ENCODE measurements around the gene NUDT14. TPM values are rescaled to one million over a fixed set of nuclear protein-coding genes. Genes with fewer than 3 reads are reported as not detected.

The NUDT14 gene
- total RNA-seq, 1 donor from 2014 or later, result 16.4 TPM

DNA sequence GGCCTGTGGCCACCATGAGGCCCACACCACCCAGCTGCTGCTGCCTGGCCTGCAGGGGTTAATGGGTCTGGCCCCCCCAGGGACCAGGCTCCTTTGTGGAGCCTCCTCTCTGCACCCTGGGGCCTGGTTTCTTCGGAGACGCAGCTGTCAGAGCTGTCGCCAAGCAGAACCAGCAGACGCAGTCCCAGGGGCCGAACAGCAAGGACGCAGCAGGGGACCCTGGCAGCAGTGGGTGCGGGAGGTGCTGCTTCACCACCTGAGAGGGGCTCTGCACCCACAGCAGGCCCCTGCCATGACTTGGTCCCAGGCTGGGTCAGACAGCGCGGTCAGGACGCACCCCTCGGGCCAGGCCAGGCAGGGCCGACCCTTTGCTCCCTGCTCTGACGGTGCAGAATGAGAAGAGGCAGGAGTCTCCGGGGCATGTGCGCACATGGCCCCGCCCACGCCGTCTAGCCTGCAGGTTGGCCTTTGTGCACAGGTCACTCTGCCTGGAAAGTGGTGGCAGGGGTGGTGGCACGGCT, 43.0 kb downstream of the NUDT14 start:
- intact Hi-C loops (cut with micrococcal nuclease), result no loop called here

DNA sequence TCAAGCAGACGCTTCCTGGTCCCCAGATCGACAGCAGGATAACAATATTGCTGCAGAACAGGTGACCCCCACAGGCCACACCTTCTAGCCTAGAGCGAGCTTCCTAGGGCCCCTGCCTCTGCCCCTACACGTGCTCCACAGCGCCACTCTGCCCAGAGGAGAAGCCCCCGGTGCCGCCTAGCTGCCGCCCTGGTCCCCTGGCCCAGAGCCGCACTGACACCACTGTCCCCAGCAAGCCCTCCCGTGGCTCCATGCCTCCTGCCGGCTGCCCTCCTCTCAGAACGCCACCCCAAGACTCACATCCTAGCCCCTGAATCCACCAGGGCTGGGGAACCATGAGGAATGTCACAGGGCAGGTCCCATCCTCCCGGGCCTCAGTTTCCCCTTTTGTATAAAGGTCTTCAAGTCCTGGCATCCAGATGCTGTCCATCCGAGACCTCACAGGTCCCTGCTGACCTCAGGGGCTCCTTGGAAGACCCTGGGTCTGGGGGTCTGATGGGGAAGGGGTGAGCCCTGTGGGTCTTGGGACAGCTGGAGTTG, 43.6 kb downstream of the NUDT14 start:
- intact Hi-C loops (cut with micrococcal nuclease), result no loop called here

DNA sequence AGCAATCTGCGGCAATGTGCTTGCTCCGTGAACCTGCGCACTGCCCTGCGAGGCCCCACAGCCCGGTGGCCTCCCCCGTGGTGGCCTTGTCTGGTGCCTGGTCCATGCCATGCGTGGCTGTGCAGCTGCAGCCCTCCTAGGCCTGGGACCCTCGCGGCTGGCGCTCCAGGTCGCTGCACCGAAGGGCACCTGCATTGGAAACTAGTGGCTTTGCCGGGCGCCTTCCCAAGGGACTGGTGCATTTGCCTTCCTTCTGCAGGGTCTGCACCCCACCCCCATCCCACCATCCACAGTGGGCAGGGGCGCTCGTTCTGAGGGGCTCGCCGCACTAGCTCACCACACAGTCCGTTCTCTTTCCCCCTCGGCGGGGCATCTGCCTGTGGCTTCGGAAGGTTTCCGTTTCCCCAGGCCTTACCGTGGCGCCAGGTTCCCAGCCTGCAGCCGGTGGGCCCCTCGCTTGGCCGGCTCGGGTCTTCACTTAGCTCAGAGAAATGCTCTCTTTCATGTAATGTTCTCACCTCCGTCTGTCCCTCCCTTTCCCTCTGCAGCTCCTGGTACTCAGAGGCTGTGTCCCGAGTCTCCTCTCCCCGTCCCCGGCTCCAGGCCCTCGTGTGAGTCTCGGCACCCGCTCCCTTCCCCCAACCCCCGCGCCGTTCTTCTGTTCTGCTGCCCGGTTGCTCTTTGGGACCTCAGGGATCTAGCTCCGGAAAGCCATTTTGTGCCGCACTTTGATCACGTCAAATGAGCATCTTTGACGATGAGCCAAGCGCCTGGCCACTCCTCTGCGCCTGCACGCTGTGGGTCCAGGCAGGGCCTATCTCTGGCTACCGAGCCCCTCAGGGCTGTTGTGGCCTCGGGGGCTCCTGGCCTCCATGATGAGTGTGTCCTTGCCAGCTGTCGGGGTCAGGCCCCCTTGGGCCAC, 44.5 kb downstream of the NUDT14 start:
- intact Hi-C loops (cut with micrococcal nuclease), result no loop called here

DNA sequence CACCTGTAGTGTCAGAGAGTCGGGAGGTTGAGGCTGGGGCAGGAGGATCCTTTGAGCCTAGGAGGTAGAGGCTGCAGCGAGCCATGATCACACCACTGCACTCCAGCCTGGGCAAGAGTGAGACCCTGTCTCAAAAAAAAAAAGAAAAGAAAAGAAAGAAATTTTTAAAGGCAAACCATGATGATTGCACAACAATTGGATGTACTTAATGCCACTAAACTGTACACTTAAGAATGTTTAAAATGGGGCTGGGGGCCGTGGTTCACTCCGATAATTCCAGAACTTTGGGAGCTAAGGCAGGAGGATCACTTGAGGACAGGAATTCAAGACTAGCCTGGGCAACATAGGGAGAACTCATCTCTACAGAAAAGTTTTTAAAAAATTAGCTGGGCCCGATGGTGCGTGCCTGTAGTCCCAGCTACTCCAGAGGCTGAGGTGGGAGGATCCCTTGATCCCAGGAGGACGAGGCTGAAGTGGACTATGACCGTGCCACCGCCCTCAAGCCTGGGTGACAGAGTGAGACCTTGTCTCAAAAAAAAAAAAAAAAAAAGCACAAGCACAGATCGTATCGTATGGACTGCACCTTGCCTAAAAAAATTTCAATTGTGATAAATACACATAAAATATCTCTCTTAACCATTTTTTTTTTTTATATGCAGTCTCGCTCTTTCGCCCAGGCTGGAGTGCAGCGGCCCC, 45.3 kb downstream of the NUDT14 start:
- intact Hi-C loops (cut with micrococcal nuclease), result no loop called here

DNA sequence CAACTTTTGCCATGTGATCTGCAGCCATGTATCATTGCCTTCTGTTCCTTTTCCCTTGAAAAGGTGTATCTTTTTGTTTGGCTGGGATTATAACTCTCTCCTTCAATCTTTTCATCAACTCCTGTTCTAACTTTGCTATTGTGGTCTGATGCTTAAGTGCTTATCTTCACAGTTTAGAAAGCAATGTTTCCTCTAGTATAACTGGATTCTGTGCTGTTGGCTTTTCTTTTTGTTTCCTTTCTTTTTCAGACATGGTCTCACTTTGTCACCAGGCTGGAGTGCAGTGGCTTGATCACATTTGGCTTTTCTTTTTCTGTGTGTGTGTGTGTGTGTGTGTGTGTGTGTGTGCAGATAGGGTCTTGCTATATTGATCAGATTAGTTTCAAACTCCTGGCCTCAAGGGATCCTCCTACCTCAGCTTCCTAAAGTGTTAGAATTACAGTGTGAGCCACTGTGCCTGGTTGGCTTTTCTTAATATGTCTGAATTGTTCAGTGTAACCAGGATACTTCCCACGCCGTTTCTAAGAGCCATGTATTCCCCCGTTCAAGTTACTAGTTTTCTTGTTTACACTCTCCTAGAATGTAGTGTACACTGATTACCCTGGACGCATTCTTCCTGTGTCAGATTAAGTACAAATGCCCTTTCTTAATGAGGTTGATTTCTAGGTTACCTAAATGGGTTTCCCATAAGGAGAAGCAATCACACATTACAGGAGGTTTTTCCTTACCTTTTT, 48.0 kb downstream of the NUDT14 start:
- intact Hi-C loops (cut with micrococcal nuclease), result no loop called here

DNA sequence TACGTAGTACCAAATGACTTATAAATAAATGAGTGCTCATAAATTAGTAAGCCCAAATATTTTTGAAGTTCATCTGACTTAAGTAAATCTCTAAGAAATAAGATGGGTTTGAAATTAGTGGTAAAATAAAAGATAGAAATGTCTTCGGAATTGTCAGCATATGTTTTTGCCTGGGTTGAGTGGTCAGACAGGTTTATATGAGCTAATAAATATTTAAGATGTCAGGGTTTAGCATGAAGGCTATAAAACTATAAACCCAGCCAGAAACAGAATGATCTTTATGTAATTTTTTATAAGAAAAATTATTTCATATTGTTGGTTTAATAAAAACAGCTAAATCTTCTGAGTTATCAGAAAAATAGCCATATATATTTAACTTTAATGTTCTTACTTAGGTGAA, 49.9 kb downstream of the NUDT14 start:
- intact Hi-C loops (cut with micrococcal nuclease), result no loop called here

DNA sequence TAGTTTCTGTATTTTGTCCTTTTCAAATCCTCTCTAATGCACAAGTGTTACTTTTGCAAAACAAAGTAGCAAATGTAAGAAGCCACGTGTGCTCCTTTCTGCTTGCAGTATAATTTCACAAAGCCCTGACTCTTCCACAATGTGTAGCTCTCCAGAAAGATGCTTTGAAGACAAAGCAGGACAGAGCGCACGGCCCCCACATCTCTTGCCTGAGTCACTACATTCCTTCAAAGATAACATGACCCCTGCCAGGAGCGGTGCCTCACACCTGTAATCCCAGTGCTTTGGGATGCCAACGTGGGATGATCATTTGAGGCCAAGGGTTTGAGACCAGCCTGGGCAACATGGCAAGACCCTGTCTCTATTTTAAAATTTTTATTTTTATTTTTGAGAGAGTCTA, 53.1 kb downstream of the NUDT14 start:
- intact Hi-C loops (cut with micrococcal nuclease), result no loop called here

DNA sequence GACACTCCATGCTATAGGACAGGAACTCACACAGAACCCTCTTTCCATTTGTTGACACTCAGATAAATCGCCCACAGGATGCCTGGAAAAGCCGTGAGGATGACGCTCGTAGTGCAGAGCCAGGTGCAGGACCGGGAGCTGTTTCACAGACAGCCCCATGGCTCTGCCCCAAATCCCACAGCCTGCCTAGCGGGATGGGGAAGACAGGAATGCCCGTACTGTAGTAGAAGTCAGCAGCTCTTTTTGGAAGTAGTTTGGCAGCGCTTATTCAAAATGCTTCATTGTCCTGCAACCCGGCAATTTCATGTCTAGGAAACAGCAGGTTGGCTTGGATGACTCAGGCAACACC, 54.2 kb downstream of the NUDT14 start:
- intact Hi-C loops (cut with micrococcal nuclease), result no loop called here

DNA sequence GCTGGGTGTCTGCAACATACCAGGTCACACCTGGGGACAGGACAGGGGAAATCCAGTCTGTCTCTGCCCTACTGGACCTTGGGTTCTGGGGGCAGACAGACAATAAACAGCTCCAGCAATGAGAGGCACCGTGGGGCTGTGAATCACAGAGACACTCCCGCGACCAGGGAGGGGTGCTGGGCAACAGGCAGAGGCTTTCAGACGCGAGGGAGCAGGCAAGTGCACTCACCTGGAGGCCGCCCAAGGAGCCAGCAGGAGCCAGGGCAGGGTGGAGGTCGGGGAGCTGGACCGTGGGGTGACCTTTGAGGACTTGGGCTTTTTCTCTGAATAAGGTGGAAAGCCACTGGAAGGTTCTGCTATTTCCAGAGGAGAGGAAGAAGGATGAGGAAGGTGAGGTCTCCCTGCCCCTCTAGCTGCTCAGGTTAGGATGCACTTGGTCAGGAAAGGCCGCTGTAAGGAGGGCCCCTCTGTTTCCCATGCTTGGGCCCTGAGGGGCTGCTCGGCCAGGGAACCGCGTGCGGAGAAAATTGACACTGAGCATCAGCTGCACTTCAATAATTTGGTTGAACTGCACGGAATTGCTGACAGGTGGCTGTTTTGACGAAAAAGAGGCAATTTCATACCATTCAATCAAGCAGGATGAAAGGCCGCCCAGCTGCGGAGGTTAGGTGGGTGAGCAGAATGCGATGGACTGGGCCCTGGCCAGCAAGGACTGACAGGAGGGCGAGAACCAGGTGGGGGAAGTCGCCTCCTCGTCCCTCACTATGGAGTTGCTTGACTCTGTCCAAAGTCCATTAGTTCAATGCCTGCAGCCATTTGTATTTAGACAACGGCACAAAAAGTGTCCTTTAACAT, 54.8 kb downstream of the NUDT14 start:
- intact Hi-C loops (cut with micrococcal nuclease), result no loop called here

DNA sequence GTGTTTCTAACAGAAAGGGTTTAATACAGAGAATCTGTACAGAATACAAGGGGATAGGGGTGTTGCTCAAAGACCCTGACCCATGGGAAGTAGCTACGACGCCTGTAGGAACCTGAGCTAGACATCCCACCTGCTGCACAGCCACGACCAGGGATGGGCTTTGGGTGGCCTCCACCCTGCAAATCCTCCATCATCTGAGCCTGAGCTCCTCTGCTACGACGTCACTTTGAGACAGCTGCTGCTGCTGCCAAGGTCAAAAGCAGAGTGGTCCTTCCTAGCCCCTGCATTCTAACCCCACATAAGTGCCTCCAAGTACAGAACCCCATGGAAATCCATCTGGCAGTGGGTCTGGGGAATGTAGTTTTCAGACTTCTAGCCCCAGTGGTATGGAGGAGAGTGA, 56.3 kb downstream of the NUDT14 start:
- intact Hi-C loops (cut with micrococcal nuclease), result no loop called here

DNA sequence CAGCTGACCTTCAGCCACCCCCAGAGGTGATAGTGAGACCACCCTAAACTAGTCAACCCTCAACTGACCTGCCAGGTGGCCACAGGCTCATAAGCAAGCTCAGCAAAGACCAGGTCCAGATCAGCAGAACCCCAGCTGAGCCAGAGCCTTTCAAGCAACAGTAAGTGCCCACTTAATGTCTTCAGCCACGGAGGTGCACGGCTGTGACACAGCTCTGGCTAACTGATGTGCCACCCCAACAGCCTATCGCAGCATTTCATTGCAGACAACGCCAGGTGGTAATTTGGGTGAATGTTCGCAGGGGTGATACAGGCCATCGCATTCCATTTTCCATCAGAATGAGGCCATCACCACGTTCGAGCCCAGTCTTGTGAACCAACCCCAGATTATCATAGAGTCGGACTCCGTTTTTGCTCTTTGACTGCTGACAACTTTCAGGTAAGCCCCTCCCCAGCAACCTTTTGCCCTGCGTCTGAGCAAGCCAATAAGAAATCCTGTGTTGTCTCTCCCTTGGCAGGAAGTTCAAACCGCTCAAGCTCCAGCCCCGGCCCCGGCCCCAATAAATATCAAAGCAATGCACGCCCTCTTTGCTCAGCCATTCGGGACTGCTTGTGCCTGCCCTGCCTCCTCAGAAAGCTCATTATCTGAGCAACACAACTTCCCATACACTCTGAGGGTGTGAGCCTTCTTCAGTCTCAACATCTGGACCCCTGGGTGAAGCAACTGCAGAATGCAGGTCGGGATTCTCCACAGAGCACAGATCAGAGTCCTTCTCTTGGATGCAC, 56.9 kb downstream of the NUDT14 start:
- intact Hi-C loops (cut with micrococcal nuclease), result no loop called here

DNA sequence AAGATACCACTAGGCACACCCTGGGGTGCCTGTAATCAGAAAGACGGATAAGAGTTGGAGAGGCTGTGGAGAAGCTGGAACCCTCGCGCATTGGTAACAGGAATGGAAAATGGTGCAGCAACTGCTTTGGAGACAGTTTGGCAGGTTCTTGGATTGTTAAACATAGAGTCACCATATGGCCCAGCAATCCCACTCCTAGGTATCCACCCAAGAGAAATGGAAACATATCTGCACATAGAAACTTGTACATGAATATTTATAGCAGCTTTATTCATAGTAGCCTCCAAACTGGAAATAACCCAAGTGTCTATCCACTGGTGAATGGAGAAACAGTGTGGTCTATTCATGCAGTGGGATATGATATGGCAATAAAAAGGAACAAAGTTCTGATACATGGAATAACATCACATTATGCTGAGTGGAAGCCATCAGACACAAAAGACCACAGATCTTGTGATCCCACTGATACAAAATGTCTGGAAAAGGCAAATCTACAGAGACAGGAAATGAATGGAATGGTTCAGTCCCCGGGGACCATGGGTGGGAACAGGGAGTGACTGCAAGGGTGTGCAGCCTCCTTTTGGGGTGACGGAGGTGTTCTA, 57.9 kb downstream of the NUDT14 start:
- intact Hi-C loops (cut with micrococcal nuclease), result no loop called here

Other genes starting within 250 kb of the NUDT14 start
- 0.05 TPM in 1 of 2 replicates, not detected in the other for gene AHNAK2, start 202.9 kb downstream of the NUDT14 start, total RNA-seq
- gene CLBA1, start 195.5 kb downstream of the NUDT14 start, total RNA-seq, result 1.2 and 1.3 TPM in 2 replicates
- gene CDCA4, start 160.2 kb downstream of the NUDT14 start, total RNA-seq, result 52.6 and 52.7 TPM in 2 replicates
- 31.8 and 33.0 TPM in 2 replicates for gene GPR132, start 115.9 kb downstream of the NUDT14 start, total RNA-seq
- 2.5 and 3.3 TPM in 2 replicates for gene JAG2, start 12.5 kb downstream of the NUDT14 start, total RNA-seq
- gene BTBD6, start 67.2 kb upstream of the NUDT14 start, total RNA-seq, result 41.8 and 42.2 TPM in 2 replicates
- 40.6 and 41.7 TPM in 2 replicates for gene BRF1, start 119.7 kb upstream of the NUDT14 start, total RNA-seq
- 32.2 and 34.6 TPM in 2 replicates for gene PACS2, start 133.4 kb upstream of the NUDT14 start, total RNA-seq
- 3.8 and 5.7 TPM in 2 replicates for gene TEX22, start 217.2 kb upstream of the NUDT14 start, total RNA-seq
- 129 and 130 TPM in 2 replicates for gene MTA1, start 238.5 kb upstream of the NUDT14 start, total RNA-seq